Measurements from ENCODE around the gene CFAP206.
"Not testable (repeated sequence)": the region's sequence is repeated elsewhere in the genome, so short reads cannot be mapped to it uniquely, and the experiment has no call there.

CFAP206 gene

GRCh38 chr6:87430499-87430898 is 22.7 kb downstream of the CFAP206 start:
- no peak for DNase-seq

- DNase-seq: no peak
These were observed 23.5 kb downstream of the CFAP206 start for GRCh38 chr6:87431263-87431662.

- peak; percentile 43 for DNase-seq
These were observed 28.7 kb downstream of the CFAP206 start for GRCh38 chr6:87436435-87436834.

DNA sequence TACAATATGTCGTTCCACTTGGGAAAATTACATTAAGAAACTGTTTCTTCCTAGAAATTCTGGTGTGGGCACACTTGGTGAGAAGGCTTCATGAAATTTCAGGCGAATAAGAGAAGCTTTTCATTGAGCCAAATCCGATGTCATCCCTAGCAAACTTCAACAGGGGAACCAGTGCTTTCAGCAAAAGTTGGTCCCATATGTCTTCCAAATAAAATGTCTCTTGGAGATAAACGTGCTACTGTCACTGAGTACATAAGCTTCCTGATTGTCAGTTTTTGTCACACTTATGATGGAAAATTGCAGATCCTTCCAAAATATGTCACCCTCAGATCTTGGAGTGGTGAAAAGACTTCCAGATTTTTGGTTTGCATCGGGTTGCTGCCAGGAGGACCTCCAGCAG is 33.9 kb downstream of the CFAP206 start:
- no peak for DNase-seq

GRCh38 chr6:87444362-87444761 is 36.6 kb downstream of the CFAP206 start:
- no peak for DNase-seq

- DNase-seq: no peak
These were observed 57.3 kb downstream of the CFAP206 start for GRCh38 chr6:87465051-87465450.

GRCh38 chr6:87472525-87473418 is 65.0 kb downstream of the CFAP206 start, which contains the start of gene SLC35A1:
Gene SLC35A1, plus strand, starts transcription at chr6:87472974. Its CDS starts 30 bp downstream, at chr6:87473004.
- peak; percentile 90 for DNase-seq

DNA sequence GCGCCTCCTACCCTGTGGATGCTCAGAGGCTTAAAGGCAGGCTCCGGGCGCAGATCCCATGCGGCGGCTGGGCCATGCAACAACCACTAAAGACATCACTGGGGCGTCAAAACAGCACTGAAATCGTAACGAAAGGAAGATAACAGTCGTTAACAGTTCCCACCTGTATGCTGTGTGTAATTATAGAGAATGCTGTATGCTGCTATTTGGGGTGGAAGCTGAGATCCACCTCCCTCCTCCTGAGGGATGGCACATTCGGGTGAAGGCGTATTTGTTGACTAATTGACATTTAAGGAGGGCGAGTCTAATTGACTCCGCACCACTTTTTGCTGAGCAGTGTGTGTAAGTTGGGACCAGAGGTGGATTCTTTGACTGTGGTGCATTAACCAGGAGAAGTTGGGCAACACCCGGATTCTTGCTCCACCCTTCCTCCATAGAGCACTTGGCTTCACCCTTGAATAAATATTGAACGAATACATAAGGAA is 65.7 kb downstream of the CFAP206 start:
- DNase-seq: no peak

GRCh38 chr6:87481931-87482330 is 74.2 kb downstream of the CFAP206 start:
- DNase-seq: no peak

DNA sequence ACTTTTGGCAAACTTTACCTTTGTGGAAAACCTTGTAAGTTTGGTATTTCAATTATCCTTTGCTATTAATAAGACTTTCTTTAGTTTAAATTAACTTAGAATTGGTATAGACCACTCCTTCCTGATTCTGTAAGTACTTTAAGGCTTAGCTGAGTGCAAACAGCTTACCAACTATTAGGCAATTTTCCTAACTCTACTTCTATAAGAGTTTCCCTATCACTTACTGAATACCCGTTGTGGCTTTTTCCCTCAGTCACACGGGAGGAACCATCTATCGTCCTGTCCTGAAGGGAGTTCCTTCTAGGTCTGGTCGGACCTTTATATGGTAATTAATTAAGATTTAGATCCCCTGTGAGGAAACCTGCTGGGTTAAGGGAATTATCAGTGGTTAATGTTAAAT is 74.6 kb downstream of the CFAP206 start:
- DNase-seq: no peak

- peak; percentile 44 for DNase-seq
These were observed 76.2 kb downstream of the CFAP206 start for GRCh38 chr6:87483929-87484328.

DNA sequence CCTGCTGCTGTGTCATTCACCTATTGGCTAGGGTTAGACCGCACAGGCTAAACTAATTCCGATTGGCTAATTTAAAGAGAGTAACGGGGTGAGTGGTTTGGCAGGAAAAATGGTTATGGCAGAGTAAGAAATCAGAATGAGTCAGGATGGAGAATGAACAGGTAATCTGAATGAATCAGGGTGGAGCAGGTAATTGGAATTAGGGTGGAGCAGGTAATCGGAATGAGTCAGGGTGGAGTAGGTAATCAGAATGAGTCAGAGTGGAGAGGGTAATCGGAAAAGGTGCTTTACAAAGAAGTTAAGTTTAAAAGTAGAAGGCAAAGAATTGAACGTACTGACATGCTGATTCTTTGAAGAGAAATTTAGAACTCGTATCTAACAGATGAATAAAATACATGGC is 76.7 kb downstream of the CFAP206 start:
- no peak for DNase-seq

DNA sequence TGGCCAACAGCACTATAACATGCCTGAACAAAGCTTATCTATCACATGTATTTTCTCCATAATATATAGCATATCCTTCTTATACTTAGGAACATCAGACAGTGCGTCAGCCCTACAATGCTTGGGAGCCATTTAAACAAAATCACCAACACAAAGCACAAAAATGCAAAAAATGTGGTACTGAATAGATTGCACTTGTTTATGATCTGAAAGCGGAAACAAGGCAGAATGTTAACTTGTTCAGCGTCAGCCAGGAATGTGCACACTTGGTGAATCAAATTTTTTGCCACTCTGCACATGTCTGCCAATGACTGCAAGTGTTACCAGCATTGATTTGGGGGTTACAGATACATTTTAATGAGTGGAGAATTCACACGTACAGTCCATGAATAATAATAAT is 79.8 kb downstream of the CFAP206 start:
- DNase-seq: no peak

GRCh38 chr6:87489326-87489725 is 81.6 kb downstream of the CFAP206 start:
- not testable (repeated sequence) for DNase-seq

DNA sequence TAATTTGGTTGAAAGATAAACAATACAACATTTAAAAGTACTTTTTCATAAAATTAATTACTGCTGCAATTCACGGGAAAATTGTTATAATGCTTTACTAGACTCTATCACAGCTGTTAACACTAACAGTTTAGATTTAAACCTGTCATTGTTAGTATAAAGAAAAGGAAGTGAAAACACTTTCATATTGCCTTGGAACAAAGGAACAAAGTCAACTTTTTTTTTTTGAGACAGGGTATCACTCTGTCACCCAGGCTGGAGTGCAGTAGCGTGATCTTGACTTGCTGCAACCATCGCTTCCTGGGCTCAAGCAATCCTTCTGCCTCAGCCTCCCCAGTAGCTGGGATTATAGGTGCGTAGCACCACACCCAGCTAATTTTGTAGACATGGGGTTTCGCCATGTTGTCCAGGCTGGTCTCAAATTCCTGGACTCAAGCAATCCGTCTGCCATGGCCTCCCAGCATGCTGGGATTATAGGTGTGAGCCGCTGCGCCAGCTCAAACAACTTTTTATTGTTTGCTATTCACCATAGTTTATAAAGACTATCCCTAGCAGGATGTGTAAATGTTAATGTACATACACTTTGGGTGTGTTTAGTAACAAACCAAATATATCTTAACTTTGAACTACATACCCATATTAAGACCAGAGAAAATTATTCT is 87.1 kb downstream of the CFAP206 start:
- DNase-seq: no peak

DNA sequence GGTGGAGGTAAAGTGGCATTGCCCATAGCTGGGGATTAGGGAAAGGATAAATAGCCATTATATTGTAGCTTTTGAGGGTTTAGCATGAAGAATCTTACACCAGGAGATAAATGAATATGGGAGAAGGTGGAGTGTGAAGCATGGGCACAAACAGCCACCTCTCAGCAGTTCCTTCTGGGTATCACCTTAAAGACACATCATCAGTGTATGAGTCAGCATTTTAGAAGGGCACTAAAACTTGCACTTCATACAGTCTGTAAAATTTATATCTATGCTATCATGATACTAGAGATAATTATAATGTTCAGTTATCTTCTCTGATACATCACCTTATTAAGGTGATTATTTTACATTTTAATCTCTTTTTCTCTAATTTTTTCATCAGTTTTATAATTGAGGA is 90.3 kb downstream of the CFAP206 start:
- no peak for DNase-seq

DNA sequence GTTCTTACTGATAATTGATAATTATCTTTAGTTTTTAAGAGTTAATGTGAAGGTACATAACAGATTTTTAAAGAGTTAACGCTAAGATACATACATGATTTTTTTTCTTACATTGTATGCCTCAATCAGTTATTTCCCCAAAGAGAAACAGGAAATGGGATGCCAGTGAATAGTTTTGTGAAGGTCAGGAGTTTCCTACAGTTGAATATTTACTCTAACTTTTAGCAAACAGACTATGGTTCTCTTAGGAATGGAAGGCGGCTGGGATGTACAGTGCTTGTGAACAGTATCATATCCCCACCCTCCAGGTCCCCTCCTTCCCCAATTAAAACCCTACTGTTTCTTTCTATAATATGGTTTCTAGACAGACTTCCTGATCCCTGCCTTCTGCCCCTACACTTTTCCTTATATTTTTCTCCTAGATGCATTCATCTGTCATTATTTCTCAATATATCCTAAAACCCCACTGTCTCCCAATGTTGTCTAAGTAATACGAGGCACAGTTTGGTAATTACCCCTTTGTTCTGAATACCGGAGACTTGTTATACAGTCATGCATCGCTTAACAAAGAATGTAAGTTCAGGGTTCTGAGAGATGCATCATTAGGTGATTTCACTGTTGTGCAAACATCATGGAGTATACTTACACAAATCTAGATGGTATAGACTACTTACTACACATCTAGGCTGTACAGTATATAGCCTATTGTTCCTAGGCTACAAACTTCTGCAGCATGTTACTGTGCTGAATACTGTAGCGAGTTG is 94.2 kb downstream of the CFAP206 start:
- no peak for DNase-seq

DNA sequence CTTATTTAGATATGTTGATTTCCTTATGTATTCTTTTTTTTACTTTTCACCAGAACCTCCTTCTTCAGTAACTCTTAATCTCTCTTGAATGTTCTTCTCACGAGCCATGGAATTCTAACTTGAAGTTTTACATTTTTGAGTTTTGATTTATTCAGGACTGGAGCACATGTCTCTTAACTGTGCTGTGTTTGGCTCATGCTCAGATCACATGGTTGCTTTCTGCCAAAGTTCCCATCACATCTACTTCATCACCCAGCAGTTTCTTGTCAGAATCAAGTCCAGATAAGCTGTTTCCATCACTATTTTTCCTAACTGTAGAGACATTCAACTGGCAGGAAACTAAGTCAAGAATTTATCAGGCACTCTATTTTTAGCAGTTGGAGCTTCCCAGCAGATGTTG is 96.7 kb downstream of the CFAP206 start:
- no peak for DNase-seq
